K562 (cell line): ENCODE data around the gene CXCR5. TPM values are rescaled to one million over a fixed set of nuclear protein-coding genes. Genes with fewer than 3 reads are reported as not detected.

Experiments used
- ELF2 ChIP-seq: fragments of 250-450 bp; sonication (Bioruptor Pico); IDR thresholded peaks from 2 replicates; pipeline ENCODE4 v1.5.0; 2021; ENCODE audit warnings: mild to moderate bottlenecking
- EZH2 ChIP-seq: IDR thresholded peaks from 2 replicates; pipeline ENCODE4 v1.6.1; 2012; ENCODE audit warnings: low read depth, mild to moderate bottlenecking, inconsistent platforms, low read length, borderline replicate concordance
- KDM1A ChIP-seq, 2 experiments: fragments of 450-650 bp; IDR thresholded peaks; 2 replicates each; pipeline ENCODE4 v1.6.1; 2016; ENCODE audit warnings: mild to moderate bottlenecking in 2 of 2
- RCOR1 ChIP-seq, 2 experiments: IDR thresholded peaks; 2 replicates each; pipeline ENCODE4 v1.6.1; 2012; ENCODE audit warnings: low read depth in 2 of 2, low read length in 2 of 2, borderline replicate concordance in 1 of 2, improper control_type of control experiment in 1 of 2
- TBL1XR1 ChIP-seq, 2 experiments: IDR thresholded peaks; 2 replicates each; pipeline ENCODE4 v1.6.1; 2012; ENCODE audit warnings: improper control_type of control experiment in 2 of 2, low read length in 2 of 2, mild to moderate bottlenecking in 1 of 2
- ZNF354B ChIP-seq: fragments of 250-450 bp; sonication (Bioruptor Pico); IDR thresholded peaks from 2 replicates; pipeline ENCODE4 v1.4.0; 2020
- polyA plus RNA-seq, 8 experiments: library from polyadenylated mRNA; depleted of rRNA in 4 of 8; stranded (reverse) in 5 of 8; unstranded in 3 of 8; fragments of >200 nt; fragmentation: Nextera tagmentation in 2 of 8; fragmentation: Illumina TruSeq in 1 of 8; extraction: Ambion mirVana in 2 of 8; extraction: Trizol in 1 of 8; gene quantifications; 2 replicates each; pipeline versions ENCODE4 v1.2.1 to v1.2.3, GENCODE V29; 2011 to 2014; ENCODE audit warnings: inconsistent platforms in 1 of 8, missing spikeins in 1 of 8
- total RNA-seq, 7 experiments: library from RNA; depleted of rRNA in 6 of 7; stranded (reverse); fragments of >200 nt in 6 of 7; fragmentation: Illumina TruSeq in 2 of 7; extraction: Trizol in 2 of 7; gene quantifications; 2 replicates each; pipeline versions ENCODE4 v1.2.1 to v1.2.3, GENCODE V29; 2011 to 2021; ENCODE audit warnings: low replicate concordance in 1 of 7
- TF ChIP-seq, protein P1 (sequence below), 2 experiments: fragments of 450-650 bp; formaldehyde crosslinking in 1 of 2; IDR thresholded peaks; 2 replicates each; pipeline versions ENCODE4 v1.4.0 to v1.6.1; 2014 to 2020; ENCODE audit warnings: mild to moderate bottlenecking in 2 of 2, borderline replicate concordance in 1 of 2, low read depth in 1 of 2
- TF ChIP-seq, protein P2 (sequence below): sonication (generic); formaldehyde crosslinking; IDR thresholded peaks from 2 replicates; pipeline ENCODE4 v1.8.1; 2023; ENCODE audit warnings: mild to moderate bottlenecking, missing genetic modification reagents

The CXCR5 gene
- total and polyA plus RNA-seq, 9 of the 15 experiments (the other 6 are each of a cell fraction or from before 2014, with no cell fraction given) = 0.03 to 0.06 TPM; not detected in 7

DNA sequence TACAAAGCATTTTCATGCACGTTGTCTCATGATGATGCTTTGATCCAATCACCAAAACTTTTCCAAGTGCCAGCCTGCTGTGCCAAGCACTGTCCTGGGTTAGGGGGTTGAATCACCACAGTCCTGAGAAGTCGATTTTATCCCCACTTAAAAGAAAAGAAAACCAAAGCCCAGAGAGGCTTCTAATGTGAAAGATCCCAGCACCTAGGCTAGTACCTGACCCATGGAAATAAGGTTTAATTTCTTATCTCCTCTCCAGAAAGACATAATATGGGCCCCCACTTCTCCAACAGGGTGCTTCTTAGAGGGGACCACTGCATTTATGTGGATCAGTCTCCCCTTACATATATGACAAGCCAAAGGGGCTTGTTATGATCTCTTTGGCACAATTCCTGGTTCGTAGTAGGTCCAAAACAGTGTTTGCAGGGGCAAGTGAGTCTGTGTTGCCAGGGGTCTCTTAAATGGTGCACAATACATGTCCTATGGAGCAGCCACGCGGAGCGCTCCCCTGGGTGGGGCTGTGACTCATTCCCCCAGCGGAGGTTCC, 43.9 kb downstream of the CXCR5 start (continued):
- TF ChIP-seq, protein P1, sequence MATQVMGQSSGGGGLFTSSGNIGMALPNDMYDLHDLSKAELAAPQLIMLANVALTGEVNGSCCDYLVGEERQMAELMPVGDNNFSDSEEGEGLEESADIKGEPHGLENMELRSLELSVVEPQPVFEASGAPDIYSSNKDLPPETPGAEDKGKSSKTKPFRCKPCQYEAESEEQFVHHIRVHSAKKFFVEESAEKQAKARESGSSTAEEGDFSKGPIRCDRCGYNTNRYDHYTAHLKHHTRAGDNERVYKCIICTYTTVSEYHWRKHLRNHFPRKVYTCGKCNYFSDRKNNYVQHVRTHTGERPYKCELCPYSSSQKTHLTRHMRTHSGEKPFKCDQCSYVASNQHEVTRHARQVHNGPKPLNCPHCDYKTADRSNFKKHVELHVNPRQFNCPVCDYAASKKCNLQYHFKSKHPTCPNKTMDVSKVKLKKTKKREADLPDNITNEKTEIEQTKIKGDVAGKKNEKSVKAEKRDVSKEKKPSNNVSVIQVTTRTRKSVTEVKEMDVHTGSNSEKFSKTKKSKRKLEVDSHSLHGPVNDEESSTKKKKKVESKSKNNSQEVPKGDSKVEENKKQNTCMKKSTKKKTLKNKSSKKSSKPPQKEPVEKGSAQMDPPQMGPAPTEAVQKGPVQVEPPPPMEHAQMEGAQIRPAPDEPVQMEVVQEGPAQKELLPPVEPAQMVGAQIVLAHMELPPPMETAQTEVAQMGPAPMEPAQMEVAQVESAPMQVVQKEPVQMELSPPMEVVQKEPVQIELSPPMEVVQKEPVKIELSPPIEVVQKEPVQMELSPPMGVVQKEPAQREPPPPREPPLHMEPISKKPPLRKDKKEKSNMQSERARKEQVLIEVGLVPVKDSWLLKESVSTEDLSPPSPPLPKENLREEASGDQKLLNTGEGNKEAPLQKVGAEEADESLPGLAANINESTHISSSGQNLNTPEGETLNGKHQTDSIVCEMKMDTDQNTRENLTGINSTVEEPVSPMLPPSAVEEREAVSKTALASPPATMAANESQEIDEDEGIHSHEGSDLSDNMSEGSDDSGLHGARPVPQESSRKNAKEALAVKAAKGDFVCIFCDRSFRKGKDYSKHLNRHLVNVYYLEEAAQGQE (IDR thresholded peaks at IDR 0.05; ENCODE audit: borderline replicate concordance) = no peak
- TF ChIP-seq, protein P1 (CRISPR knock-in tag; IDR thresholded peaks at IDR 0.05; ENCODE audit: low read depth) = no peak
- TF ChIP-seq ELF2 = no peak
- no peak for TF ChIP-seq KDM1A (IDR thresholded peaks at IDR 0.05)
- TF ChIP-seq RCOR1 (IDR thresholded peaks at IDR 0.05; ENCODE audit: borderline replicate concordance in 1 of 2, low read depth in 2 of 2, low read length in 2 of 2) = no peak
- TF ChIP-seq, protein P2, sequence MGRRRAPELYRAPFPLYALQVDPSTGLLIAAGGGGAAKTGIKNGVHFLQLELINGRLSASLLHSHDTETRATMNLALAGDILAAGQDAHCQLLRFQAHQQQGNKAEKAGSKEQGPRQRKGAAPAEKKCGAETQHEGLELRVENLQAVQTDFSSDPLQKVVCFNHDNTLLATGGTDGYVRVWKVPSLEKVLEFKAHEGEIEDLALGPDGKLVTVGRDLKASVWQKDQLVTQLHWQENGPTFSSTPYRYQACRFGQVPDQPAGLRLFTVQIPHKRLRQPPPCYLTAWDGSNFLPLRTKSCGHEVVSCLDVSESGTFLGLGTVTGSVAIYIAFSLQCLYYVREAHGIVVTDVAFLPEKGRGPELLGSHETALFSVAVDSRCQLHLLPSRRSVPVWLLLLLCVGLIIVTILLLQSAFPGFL (CRISPR knock-in tag) = no peak
- no peak for TF ChIP-seq ZNF354B (CRISPR knock-in tag)
- TF ChIP-seq TBL1XR1 (IDR thresholded peaks at IDR 0.05; ENCODE audit: low read length in 2 of 2) = no peak
- no peak for TF ChIP-seq EZH2
- TF ChIP-seq, all 486 proteins: peak for 10
